ENCODE data around the gene HIF3A. TPM values are rescaled to one million over a fixed set of nuclear protein-coding genes. Genes with fewer than 3 reads are reported as not detected.

Gene HIF3A
- total RNA-seq, 1 donor from 2014 or later: 6.7 TPM

DNA sequence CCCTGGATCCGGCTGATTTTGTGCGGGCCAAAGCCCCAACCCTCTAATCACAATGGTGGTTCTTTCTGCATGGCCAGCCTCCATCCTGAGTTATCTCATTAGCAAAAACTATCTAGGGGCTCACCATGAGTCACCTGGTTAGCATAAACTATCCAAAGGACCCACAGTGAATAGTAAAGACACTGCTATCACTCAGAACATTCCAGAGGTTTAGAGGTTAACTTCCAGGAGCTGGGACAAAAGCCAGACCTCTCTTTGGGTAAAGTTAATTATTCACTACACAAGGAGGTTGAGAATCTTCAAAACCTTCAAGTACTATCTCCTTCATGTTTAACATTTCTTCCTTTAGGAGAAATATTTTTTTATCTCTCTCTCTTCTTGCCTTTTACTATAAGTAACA lies 31.2 kb downstream of the HIF3A start:
- Mint-ChIP-seq H3K9me3 (peaks cover 31% of the 10 kb centered on the region), H3K36me3 (peaks cover 40% of the 10 kb centered on the region), H3K4me1 (no peaks in the 10 kb centered on the region), H3K27ac (no peak overlapping the region), H3K4me3 (no peak overlapping the region), H3K27me3 (ENCODE audit: insufficient read depth, low read depth) (peaks cover 4% of the 10 kb centered on the region)
- no peak overlapping the region for H2AFZ ChIP-seq (replicated peaks)
- no peaks in the 10 kb centered on the region for H3K27me3 ChIP-seq
- no peak overlapping the region for H3K4me2 ChIP-seq
- H3K4me3 ChIP-seq: no peak overlapping the region
- no peaks in the 10 kb centered on the region for H3K4me1 ChIP-seq
- no peaks in the 10 kb centered on the region for H3K9me3 ChIP-seq (ENCODE audit: low read depth)
- no peak for DNase-seq (ENCODE audit: low spot score)
- peaks cover 27% of the 10 kb centered on the region for H3K36me3 ChIP-seq
- H3K79me2 ChIP-seq (ENCODE audit: low read depth): no peaks in the 10 kb centered on the region
- H3F3A ChIP-seq (ENCODE audit: low read depth): no peaks in the 10 kb centered on the region
- no peaks in the 10 kb centered on the region for H4K20me1 ChIP-seq (ENCODE audit: low read depth)
- H3K27ac ChIP-seq: no peak overlapping the region
- TF ChIP-seq EZH2phosphoT487 (IDR thresholded peaks at IDR 0.05) (no peak), EZH2 (IDR thresholded peaks at IDR 0.05) (no peak)
- TF ChIP-seq, protein P1, sequence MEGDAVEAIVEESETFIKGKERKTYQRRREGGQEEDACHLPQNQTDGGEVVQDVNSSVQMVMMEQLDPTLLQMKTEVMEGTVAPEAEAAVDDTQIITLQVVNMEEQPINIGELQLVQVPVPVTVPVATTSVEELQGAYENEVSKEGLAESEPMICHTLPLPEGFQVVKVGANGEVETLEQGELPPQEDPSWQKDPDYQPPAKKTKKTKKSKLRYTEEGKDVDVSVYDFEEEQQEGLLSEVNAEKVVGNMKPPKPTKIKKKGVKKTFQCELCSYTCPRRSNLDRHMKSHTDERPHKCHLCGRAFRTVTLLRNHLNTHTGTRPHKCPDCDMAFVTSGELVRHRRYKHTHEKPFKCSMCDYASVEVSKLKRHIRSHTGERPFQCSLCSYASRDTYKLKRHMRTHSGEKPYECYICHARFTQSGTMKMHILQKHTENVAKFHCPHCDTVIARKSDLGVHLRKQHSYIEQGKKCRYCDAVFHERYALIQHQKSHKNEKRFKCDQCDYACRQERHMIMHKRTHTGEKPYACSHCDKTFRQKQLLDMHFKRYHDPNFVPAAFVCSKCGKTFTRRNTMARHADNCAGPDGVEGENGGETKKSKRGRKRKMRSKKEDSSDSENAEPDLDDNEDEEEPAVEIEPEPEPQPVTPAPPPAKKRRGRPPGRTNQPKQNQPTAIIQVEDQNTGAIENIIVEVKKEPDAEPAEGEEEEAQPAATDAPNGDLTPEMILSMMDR (IDR thresholded peaks at IDR 0.05): no peak
- H3K9ac ChIP-seq: no peak overlapping the region

DNA sequence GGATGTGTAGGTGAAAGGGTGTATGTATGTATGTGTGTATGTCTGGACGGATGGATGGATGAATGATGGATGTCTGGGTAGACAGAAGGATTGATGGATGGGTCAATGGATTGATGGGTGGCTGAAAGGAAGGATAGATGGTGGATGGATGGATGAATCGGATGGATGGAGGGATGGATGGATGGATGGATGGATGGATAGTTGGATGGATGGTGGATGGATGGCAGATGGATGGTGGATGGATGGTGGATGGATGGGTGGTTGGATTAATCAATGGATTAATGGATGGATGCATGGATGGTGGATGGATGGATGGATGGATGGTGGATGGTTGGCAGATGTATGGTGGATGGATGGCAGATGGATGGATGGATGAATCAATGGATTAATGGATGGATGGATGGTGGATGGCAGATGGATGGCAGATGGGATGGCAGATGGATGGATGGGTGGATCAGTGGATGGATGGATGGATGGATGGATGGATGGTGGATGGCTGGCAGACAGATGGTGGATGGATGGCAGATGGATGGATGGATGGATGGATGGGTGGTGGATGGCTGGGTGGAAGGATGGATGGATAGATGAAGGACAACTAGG lies 33.6 kb downstream of the HIF3A start:
- Mint-ChIP-seq H3K4me1 (no peaks in the 10 kb centered on the region), H3K27me3 (ENCODE audit: insufficient read depth, low read depth) (peaks cover 4% of the 10 kb centered on the region), H3K9me3 (peaks cover 26% of the 10 kb centered on the region), H3K36me3 (peaks cover 30% of the 10 kb centered on the region), H3K27ac (peak overlapping the region; percentile 35), H3K4me3 (peak overlapping the region; percentile 11)
- Histone ChIP-seq H3K4me2 (no peak overlapping the region), H3K27ac (no peak overlapping the region), H2AFZ (replicated peaks) (no peak overlapping the region), H3K9ac (no peak overlapping the region), H3K4me1 (no peaks in the 10 kb centered on the region), H3K9me3 (ENCODE audit: low read depth) (no peaks in the 10 kb centered on the region), H3K36me3 (peaks cover 21% of the 10 kb centered on the region), H3F3A (ENCODE audit: low read depth) (no peaks in the 10 kb centered on the region), H3K27me3 (no peaks in the 10 kb centered on the region), H4K20me1 (ENCODE audit: low read depth) (no peaks in the 10 kb centered on the region), H3K79me2 (ENCODE audit: low read depth) (no peaks in the 10 kb centered on the region), H3K4me3 (no peak overlapping the region)
- TF ChIP-seq, protein P1 (IDR thresholded peaks at IDR 0.05): no peak
- TF ChIP-seq EZH2 (IDR thresholded peaks at IDR 0.05) (no peak), EZH2phosphoT487 (IDR thresholded peaks at IDR 0.05) (no peak)
- no peak for DNase-seq (ENCODE audit: low spot score)

DNA sequence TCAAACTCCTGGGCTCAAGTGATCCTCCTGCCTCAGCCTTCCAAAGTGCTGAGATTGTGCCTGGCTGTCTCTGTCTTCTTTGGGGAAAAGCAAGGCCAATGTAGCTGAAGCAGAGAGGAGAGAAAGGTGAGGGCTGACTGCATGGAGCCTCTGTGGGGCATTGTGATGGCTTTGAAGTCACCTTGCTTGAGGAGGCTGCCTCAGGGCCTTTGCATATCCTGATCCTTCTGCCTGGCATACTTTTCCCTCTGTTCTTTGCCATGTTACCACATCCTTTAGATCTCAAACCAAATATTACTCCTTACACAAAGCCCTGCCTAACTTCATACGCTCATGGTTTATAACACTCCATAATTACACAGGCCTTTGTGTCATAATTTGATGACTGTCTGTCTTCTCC lies 40.6 kb downstream of the HIF3A start:
- Histone ChIP-seq H3K4me2 (no peak overlapping the region), H3F3A (ENCODE audit: low read depth) (no peaks in the 10 kb centered on the region), H3K79me2 (ENCODE audit: low read depth) (no peaks in the 10 kb centered on the region), H2AFZ (replicated peaks) (no peak overlapping the region), H3K9ac (no peak overlapping the region), H3K4me3 (no peak overlapping the region), H4K20me1 (ENCODE audit: low read depth) (no peaks in the 10 kb centered on the region), H3K9me3 (ENCODE audit: low read depth) (no peaks in the 10 kb centered on the region), H3K4me1 (no peaks in the 10 kb centered on the region), H3K27me3 (no peaks in the 10 kb centered on the region), H3K36me3 (no peaks in the 10 kb centered on the region), H3K27ac (no peak overlapping the region)
- peaks cover 3% of the 10 kb centered on the region for H3K36me3 Mint-ChIP-seq
- peaks cover 3% of the 10 kb centered on the region for H3K27me3 Mint-ChIP-seq (ENCODE audit: insufficient read depth, low read depth)
- peaks cover 11% of the 10 kb centered on the region for H3K4me1 Mint-ChIP-seq
- no peak for DNase-seq (ENCODE audit: low spot score)
- TF ChIP-seq, protein P1 (IDR thresholded peaks at IDR 0.05): no peak
- TF ChIP-seq EZH2phosphoT487 (IDR thresholded peaks at IDR 0.05): no peak
- TF ChIP-seq EZH2 (IDR thresholded peaks at IDR 0.05): no peak
- H3K27ac Mint-ChIP-seq: no peak overlapping the region
- H3K4me3 Mint-ChIP-seq: no peak overlapping the region
- no peaks in the 10 kb centered on the region for H3K9me3 Mint-ChIP-seq

All from neural progenitor cell (in vitro differentiated cells).